ENCODE measurements around the gene PAX1. TPM values are rescaled to one million over a fixed set of nuclear protein-coding genes. Genes with fewer than 3 reads are reported as not detected.

Gene PAX1
- total and polyA plus RNA-seq, 9 of the 15 experiments (the other 6 are each of a cell fraction or from before 2014, with no cell fraction given), result not detected

DNA sequence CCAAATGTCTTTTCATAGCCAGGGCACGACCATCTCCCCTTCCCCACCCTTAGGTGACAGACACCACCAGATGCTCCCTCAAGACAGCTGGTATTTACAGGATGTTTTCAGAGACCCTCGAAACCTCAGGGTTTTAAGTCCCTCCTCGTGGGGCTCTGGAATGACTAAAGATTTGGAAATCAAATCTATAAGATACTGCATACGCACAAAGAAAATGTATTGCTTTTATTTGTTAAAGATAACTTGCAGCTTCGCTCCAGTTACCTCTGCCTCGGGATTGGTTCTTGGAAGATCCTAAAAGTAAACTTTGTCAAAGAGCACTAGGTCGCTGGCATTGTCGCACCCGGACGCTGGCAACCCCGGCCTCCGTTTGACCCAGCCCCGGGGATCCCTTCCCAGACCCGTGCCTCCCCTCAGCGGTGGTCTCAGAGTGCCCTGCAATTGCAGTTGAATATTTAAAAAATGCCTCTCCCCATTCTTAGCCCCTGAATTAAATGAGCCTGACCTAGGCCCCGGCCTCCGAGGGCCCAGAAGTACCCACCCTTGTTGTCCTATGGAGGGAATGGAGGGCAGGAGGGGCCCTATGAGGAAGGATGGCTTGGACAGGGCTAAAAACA lies 7.1 kb downstream of the PAX1 start:
- WGBS (ENCODE audit: insufficient coverage, low coverage, missing lambda C conversion rate), result under 1% methylated on average over 15 of the region's 17 CpGs
- BruUV-seq (replicated peaks), result no TSS peak
- 0 out of 5 replicates have a peak, but pooled peaks cover 0 to 4% of the 10 kb centered on the region in 2 experiments for H3K4me1 ChIP-seq (replicated peaks in 1 of 2; ENCODE audit: control insufficient read depth in 2 of 2, insufficient read depth in 2 of 2, low read length in 2 of 2)
- H2AFZ ChIP-seq (ENCODE audit: low read depth, low read length), result no peak overlapping the region
- H3K4me3 ChIP-seq, result no peak overlapping the region
- CTCF ChIA-PET (ENCODE audit: low intra/inter-chr PET ratio), result no interaction called here
- no peaks in the 10 kb centered on the region for H3K79me2 ChIP-seq (ENCODE audit: control insufficient read depth, insufficient read depth, low read length)
- ATAC-seq (no peak), FAIRE-seq (no peak), DNase-seq (ENCODE audit: extremely low read depth in 1 of 4, low spot score in 3 of 4) (no peak)
- intact Hi-C loops (cut with micrococcal nuclease), result no loop called here
- no peaks in the 10 kb centered on the region for H3K9me1 ChIP-seq (ENCODE audit: control insufficient read depth, insufficient read depth, low read length)
- H3K9ac ChIP-seq (ENCODE audit: insufficient read depth in 1 of 2, low read depth in 2 of 2, low read length in 2 of 2), result no peak overlapping the region
- H3K36me3 ChIP-seq (ENCODE audit: control insufficient read depth, insufficient read depth, low read length), result no peaks in the 10 kb centered on the region
- H3K27me3 ChIP-seq (ENCODE audit: control insufficient read depth in 2 of 2, insufficient read depth in 2 of 2, low read length in 2 of 2), result peaks cover 0 to 35% of the 10 kb centered on the region in 2 experiments; a peak in 3 of 5 replicates
- no peak overlapping the region for H3K27ac ChIP-seq (ENCODE audit: extremely low read depth, low read depth, low read length)
- H4K20me1 ChIP-seq (replicated peaks; ENCODE audit: control insufficient read depth, insufficient read depth, low read length), result no peaks in the 10 kb centered on the region
- in situ Hi-C loops (cut with MboI), result no loop called here
- POLR2A ChIA-PET, result no interaction called here
- no peak overlapping the region for H3K4me2 ChIP-seq (ENCODE audit: insufficient read depth, low read length)
- H3K9me3 ChIP-seq (replicated peaks; ENCODE audit: control insufficient read depth, insufficient read depth, low read depth, low read length), result no peaks in the 10 kb centered on the region
- no peak for TF ChIP-seq RFX7 (CRISPR knock-in tag; IDR thresholded peaks at IDR 0.05)
- TF ChIP-seq MEIS2 (IDR thresholded peaks at IDR 0.05; ENCODE audit: partially characterized antibody), result no peak
- no peak for TF ChIP-seq EZH2 (IDR thresholded peaks at IDR 0.05; ENCODE audit: borderline replicate concordance, low read depth, low read length)
- no peak for TF ChIP-seq MED1 (CRISPR knock-in tag; IDR thresholded peaks at IDR 0.05; ENCODE audit: borderline replicate concordance)
- no peak for TF ChIP-seq SMAD4 (CRISPR knock-in tag; conservative IDR thresholded peaks at IDR 0.05)
- no peak for TF ChIP-seq ZNF436 (CRISPR knock-in tag; IDR thresholded peaks at IDR 0.05)
- no peak for TF ChIP-seq SREBF1 (IDR thresholded peaks at IDR 0.05; ENCODE audit: borderline replicate concordance, low read depth, low read length)
- no peak for TF ChIP-seq SP1 (CRISPR knock-in tag; IDR thresholded peaks at IDR 0.05)
- no peak for TF ChIP-seq ZNF316 (IDR thresholded peaks at IDR 0.05)
- no peak for TF ChIP-seq CREBBP (IDR thresholded peaks at IDR 0.05; ENCODE audit: low read depth, low read length)
- no peak for TF ChIP-seq PHTF2 (CRISPR knock-in tag; IDR thresholded peaks at IDR 0.05)
- TF ChIP-seq SMARCB1 (IDR thresholded peaks at IDR 0.05; ENCODE audit: insufficient read length, low read depth), result no peak
- no peak for TF ChIP-seq TAL1 (IDR thresholded peaks at IDR 0.05)
